Left lung (tissue), 10 donors: ENCODE results near the gene RGS7. TPM values are rescaled to one million over a fixed set of nuclear protein-coding genes. Genes with fewer than 3 reads are reported as not detected.
"Not testable (repeated sequence)": the region's sequence is repeated elsewhere in the genome, so short reads cannot be mapped to it uniquely, and the experiment has no call there.

Experiments used
- ATAC-seq: fragments of 200-7000 bp; cut with Tn5 transposase; one replicate; pipeline ENCODE4 v1.9.1; 2020; ENCODE audit warnings: moderate library complexity
- DNase-seq, 4 donors: peaks; one replicate each; pipeline ENCODE4 v3.0.0-alpha.2; 2013 to 2020
- H3K27ac ChIP-seq, 2 donors: fragments of 200-600 bp; sonication (generic) in 1 of 2; one replicate each; pipeline versions ENCODE4 v1.5.0 to v1.8.0; 2020 to 2021
- H3K27me3 ChIP-seq, 2 donors: fragments of 200-600 bp; sonication (generic) in 1 of 2; one replicate each; pipeline versions ENCODE4 v1.5.0 to v1.8.0; 2020 to 2021
- H3K36me3 ChIP-seq, 2 donors: fragments of 200-600 bp; sonication (generic) in 1 of 2; one replicate each; pipeline versions ENCODE4 v1.5.0 to v1.8.0; 2020 to 2021
- H3K4me1 ChIP-seq, 2 donors: fragments of 200-600 bp; one replicate each; pipeline ENCODE4 v1.8.0; 2021
- H3K4me3 ChIP-seq, 2 donors: fragments of 200-600 bp; sonication (generic) in 1 of 2; one replicate each; pipeline versions ENCODE4 v1.5.0 to v1.8.0; 2020 to 2021; ENCODE audit warnings: mild to moderate bottlenecking in 1 of 2
- H3K9me3 ChIP-seq, 2 donors: fragments of 200-600 bp; sonication (generic) in 1 of 2; one replicate each; pipeline versions ENCODE4 v1.5.0 to v1.8.0; 2020 to 2021
- intact Hi-C, 2 donors: fragments of 100-400 bp; cut with DNase I; formaldehyde crosslinking; loops; one replicate each; pipeline versions ENCODE4 v1.11.2 to v1.14.2; 2022
- polyA plus RNA-seq, 6 donors: library from polyadenylated mRNA; unstranded; fragments of 120-200 nt; gene quantifications; one replicate each; pipeline ENCODE4 v1.2.1, GENCODE V29; 2013; ENCODE audit not compliant: insufficient read length in 6 of 6
- total RNA-seq, 2 donors: library from RNA; stranded (reverse); fragmentation: NEBNext Ultra II Directional; extraction: Animal tissue kit (Norgen Biotek cat#: 25700); gene quantifications; one replicate each; pipeline ENCODE4 v1.2.1, GENCODE V29; 2021
- TF ChIP-seq, protein P1 (sequence below), 2 donors: fragments of 200-600 bp; sonication (generic) in 1 of 2; IDR thresholded peaks; one replicate each; pipeline versions ENCODE4 v1.5.0 to v1.8.0; 2021; ENCODE audit warnings: antibody characterized with exemption in 2 of 2
- donor health status: DM: no; HTN: yes; CAD: no.
- donor health status: DM: no; HTN: no; CAD: no.

The RGS7 gene
- total and polyA plus RNA-seq, 8 donors: 0.11 to 0.43 (median 0.30) TPM; not detected in 2

DNA sequence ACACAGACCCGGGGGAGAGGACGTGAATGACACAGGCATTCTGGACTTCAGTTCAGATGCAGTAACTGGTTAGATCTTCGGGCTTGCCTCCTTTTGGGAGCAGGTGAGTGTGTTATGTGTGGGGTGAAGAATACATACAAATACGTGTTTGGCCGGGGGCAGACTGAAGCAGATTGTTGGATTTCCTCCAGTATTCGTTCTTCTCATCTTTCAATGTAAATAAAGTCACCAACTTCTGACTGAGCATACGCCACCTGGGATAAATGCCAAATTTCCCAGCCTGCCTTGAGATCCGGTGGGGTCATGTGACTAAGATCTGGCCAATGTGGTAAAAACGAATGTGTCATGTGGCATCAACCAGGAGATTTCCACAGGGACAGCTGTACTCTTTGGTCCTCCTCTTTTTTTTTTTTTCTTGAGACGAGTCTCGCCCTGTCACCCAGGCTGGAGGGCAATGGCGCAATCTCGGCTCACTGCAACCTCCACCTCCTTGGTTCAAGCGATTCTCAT is 189.8 kb downstream of the RGS7 start:
- no peaks in the 10 kb centered on the region for H3K27me3 ChIP-seq
- no peak overlapping the region for H3K4me3 ChIP-seq
- no peak overlapping the region for H3K27ac ChIP-seq
- H3K4me1 ChIP-seq: no peaks in the 10 kb centered on the region
- DNase-seq (no peak), ATAC-seq (no peak)
- H3K9me3 ChIP-seq: no peaks in the 10 kb centered on the region
- intact Hi-C loops: no loop called here
- H3K36me3 ChIP-seq: no peaks in the 10 kb centered on the region
- TF ChIP-seq, protein P1, sequence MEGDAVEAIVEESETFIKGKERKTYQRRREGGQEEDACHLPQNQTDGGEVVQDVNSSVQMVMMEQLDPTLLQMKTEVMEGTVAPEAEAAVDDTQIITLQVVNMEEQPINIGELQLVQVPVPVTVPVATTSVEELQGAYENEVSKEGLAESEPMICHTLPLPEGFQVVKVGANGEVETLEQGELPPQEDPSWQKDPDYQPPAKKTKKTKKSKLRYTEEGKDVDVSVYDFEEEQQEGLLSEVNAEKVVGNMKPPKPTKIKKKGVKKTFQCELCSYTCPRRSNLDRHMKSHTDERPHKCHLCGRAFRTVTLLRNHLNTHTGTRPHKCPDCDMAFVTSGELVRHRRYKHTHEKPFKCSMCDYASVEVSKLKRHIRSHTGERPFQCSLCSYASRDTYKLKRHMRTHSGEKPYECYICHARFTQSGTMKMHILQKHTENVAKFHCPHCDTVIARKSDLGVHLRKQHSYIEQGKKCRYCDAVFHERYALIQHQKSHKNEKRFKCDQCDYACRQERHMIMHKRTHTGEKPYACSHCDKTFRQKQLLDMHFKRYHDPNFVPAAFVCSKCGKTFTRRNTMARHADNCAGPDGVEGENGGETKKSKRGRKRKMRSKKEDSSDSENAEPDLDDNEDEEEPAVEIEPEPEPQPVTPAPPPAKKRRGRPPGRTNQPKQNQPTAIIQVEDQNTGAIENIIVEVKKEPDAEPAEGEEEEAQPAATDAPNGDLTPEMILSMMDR (IDR thresholded peaks at IDR 0.05): no peak

- TF ChIP-seq, protein P1 (IDR thresholded peaks at IDR 0.05): no peak
- Histone ChIP-seq H3K4me1 (no peaks in the 10 kb centered on the region), H3K27me3 (no peaks in the 10 kb centered on the region), H3K27ac (no peak overlapping the region), H3K36me3 (no peaks in the 10 kb centered on the region), H3K4me3 (no peak overlapping the region), H3K9me3 (no peaks in the 10 kb centered on the region)
- intact Hi-C loops: no loop called here
- no peak for DNase-seq
- ATAC-seq: no peak
Measured at GRCh38 chr1:241166625-241167024, 190.4 kb downstream of the RGS7 start.

- H3K27me3 ChIP-seq, H3K4me3 ChIP-seq, intact Hi-C loops, ATAC-seq, H3K4me1 ChIP-seq, H3K36me3 ChIP-seq, H3K9me3 ChIP-seq, H3K27ac ChIP-seq, DNase-seq: not testable (repeated sequence)
Measured at GRCh38 chr1:241165256-241165655, 191.7 kb downstream of the RGS7 start.

GRCh38 chr1:241163363-241163762 is 193.6 kb downstream of the RGS7 start:
- Histone ChIP-seq H3K4me3 (no peak overlapping the region), H3K27me3 (no peaks in the 10 kb centered on the region), H3K36me3 (no peaks in the 10 kb centered on the region), H3K4me1 (no peaks in the 10 kb centered on the region), H3K9me3 (no peaks in the 10 kb centered on the region), H3K27ac (no peak overlapping the region)
- TF ChIP-seq, protein P1 (IDR thresholded peaks at IDR 0.05): no peak
- ATAC-seq (no peak), DNase-seq (no peak)
- intact Hi-C loops: no loop called here

- H3K36me3 ChIP-seq: no peaks in the 10 kb centered on the region
- H3K4me1 ChIP-seq: no peaks in the 10 kb centered on the region
- no peak overlapping the region for H3K4me3 ChIP-seq
- no peaks in the 10 kb centered on the region for H3K9me3 ChIP-seq
- intact Hi-C loops: no loop called here
- DNase-seq (no peak), ATAC-seq (no peak)
- TF ChIP-seq, protein P1 (IDR thresholded peaks at IDR 0.05): no peak
- no peaks in the 10 kb centered on the region for H3K27me3 ChIP-seq
- H3K27ac ChIP-seq: no peak overlapping the region
Measured at GRCh38 chr1:241161188-241161689, 195.8 kb downstream of the RGS7 start.

DNA sequence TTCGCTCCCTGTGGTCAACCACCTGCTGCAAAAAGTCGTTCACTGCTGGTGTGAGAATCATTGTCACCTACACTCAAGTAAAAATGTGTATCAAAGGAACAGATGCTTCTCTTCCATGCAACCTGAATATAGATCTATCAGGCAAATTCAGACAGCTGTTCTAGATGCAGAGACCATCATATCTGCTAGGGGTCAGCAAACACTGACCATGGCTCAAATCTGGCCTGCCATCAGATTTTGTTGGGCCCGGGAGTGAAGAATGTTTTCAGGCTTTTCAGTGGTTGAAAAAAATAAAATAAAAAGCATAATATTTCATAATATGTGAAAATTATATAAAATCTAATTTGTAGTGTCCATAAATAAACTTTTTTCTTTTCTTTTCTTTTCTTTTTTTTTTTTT is 199.6 kb downstream of the RGS7 start:
- no peak for ATAC-seq
- H3K4me1 ChIP-seq: no peaks in the 10 kb centered on the region
- H3K4me3 ChIP-seq: no peak overlapping the region
- H3K36me3 ChIP-seq: no peaks in the 10 kb centered on the region
- H3K27ac ChIP-seq: no peak overlapping the region
- intact Hi-C loops: no loop called here
- no peaks in the 10 kb centered on the region for H3K27me3 ChIP-seq
- TF ChIP-seq, protein P1 (IDR thresholded peaks at IDR 0.05): no peak
- no peak for DNase-seq
- H3K9me3 ChIP-seq: peaks cover 0 to 4% of the 10 kb centered on the region in 2 donors
